ENCODE measurements around the gene AGAP1.

- TF ChIP-seq, protein P1, sequence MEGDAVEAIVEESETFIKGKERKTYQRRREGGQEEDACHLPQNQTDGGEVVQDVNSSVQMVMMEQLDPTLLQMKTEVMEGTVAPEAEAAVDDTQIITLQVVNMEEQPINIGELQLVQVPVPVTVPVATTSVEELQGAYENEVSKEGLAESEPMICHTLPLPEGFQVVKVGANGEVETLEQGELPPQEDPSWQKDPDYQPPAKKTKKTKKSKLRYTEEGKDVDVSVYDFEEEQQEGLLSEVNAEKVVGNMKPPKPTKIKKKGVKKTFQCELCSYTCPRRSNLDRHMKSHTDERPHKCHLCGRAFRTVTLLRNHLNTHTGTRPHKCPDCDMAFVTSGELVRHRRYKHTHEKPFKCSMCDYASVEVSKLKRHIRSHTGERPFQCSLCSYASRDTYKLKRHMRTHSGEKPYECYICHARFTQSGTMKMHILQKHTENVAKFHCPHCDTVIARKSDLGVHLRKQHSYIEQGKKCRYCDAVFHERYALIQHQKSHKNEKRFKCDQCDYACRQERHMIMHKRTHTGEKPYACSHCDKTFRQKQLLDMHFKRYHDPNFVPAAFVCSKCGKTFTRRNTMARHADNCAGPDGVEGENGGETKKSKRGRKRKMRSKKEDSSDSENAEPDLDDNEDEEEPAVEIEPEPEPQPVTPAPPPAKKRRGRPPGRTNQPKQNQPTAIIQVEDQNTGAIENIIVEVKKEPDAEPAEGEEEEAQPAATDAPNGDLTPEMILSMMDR (conservative IDR thresholded peaks at IDR 0.05; ENCODE audit: low read length) = no peak
- no peak for TF ChIP-seq EZH2phosphoT487 (IDR thresholded peaks at IDR 0.05; ENCODE audit: borderline replicate concordance, low read depth, low read length)
Observed at GRCh38 chr2:235563056-235563910, 69.4 kb downstream of the AGAP1 start.

All from OCI-LY7 (cell line).